Lower lobe of right lung (tissue), 2 donors: Measurements from ENCODE around the gene RAD51B. TPM values are rescaled to one million over a fixed set of nuclear protein-coding genes. Genes with fewer than 3 reads are reported as not detected.

Source experiments
- ATAC-seq, 2 donors: fragments of 200-7000 bp; cut with Tn5 transposase; one replicate each; pipeline ENCODE4 v1.9.1; 2020 to 2022; ENCODE audit warnings: mild to moderate bottlenecking in 2 of 2, moderate library complexity in 2 of 2
- DNase-seq: peaks from one replicate; pipeline ENCODE4 v3.0.0-alpha.2; 2020
- H3K27ac ChIP-seq: fragments of 200-600 bp; one replicate; pipeline ENCODE4 v1.8.0; 2022
- H3K27me3 ChIP-seq: fragments of 200-600 bp; one replicate; pipeline ENCODE4 v1.8.0; 2022; ENCODE audit warnings: low read depth
- H3K36me3 ChIP-seq: fragments of 200-600 bp; one replicate; pipeline ENCODE4 v1.8.0; 2022; ENCODE audit warnings: mild to moderate bottlenecking
- H3K4me1 ChIP-seq: fragments of 200-600 bp; one replicate; pipeline ENCODE4 v1.8.0; 2022
- H3K4me3 ChIP-seq: fragments of 200-600 bp; one replicate; pipeline ENCODE4 v1.8.0; 2022; ENCODE audit warnings: mild to moderate bottlenecking
- H3K9me3 ChIP-seq: fragments of 200-600 bp; one replicate; pipeline ENCODE4 v1.8.0; 2022
- intact Hi-C: fragments of 100-400 bp; cut with DNase I; formaldehyde crosslinking; loops from one replicate; pipeline ENCODE4 v1.11.0; 2022
- total RNA-seq: library from RNA; stranded (reverse); fragmentation: NEBNext Ultra II Directional; extraction: Animal tissue kit (Norgen Biotek cat#: 25700); gene quantifications from one replicate; pipeline ENCODE4 v1.2.1, GENCODE V29; 2021
- TF ChIP-seq, protein P1 (sequence below): fragments of 200-600 bp; IDR thresholded peaks from one replicate; pipeline ENCODE4 v1.8.0; 2022; ENCODE audit warnings: antibody characterized with exemption, mild to moderate bottlenecking
- donor health status: DM: no; HTN: yes; CAD: no; lungs with severe emphysema.

RAD51B gene
- total RNA-seq, 1 donor from 2014 or later = 22.2 TPM

DNA sequence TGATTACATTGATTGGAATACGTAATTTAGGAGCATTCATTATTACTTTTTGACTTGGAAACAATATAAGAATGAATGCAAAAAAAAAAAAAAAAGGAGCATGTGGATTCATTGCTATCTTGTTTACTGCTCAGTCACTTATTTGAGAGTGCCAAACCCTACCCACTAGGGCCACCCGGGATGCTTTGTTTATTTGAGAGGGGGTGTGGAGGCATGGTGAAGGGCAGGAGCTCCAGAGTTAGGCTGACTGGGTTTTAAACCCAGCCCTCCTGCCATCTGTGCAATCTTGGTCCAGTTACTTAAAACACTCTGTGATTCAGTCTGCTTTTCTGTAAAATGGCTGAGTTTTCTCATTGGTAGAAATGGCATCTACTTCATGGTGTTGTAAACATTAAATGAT is 195.2 kb downstream of the RAD51B start:
- H3K36me3 ChIP-seq = no peaks in the 10 kb centered on the region
- H3K27ac ChIP-seq = no peak overlapping the region
- ATAC-seq (no peak), DNase-seq (no peak)
- TF ChIP-seq, protein P1, sequence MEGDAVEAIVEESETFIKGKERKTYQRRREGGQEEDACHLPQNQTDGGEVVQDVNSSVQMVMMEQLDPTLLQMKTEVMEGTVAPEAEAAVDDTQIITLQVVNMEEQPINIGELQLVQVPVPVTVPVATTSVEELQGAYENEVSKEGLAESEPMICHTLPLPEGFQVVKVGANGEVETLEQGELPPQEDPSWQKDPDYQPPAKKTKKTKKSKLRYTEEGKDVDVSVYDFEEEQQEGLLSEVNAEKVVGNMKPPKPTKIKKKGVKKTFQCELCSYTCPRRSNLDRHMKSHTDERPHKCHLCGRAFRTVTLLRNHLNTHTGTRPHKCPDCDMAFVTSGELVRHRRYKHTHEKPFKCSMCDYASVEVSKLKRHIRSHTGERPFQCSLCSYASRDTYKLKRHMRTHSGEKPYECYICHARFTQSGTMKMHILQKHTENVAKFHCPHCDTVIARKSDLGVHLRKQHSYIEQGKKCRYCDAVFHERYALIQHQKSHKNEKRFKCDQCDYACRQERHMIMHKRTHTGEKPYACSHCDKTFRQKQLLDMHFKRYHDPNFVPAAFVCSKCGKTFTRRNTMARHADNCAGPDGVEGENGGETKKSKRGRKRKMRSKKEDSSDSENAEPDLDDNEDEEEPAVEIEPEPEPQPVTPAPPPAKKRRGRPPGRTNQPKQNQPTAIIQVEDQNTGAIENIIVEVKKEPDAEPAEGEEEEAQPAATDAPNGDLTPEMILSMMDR = no peak
- no peaks in the 10 kb centered on the region for H3K4me1 ChIP-seq
- H3K9me3 ChIP-seq = no peaks in the 10 kb centered on the region
- intact Hi-C loops = no loop called here
- H3K27me3 ChIP-seq = no peaks in the 10 kb centered on the region
- H3K4me3 ChIP-seq = no peak overlapping the region

DNA sequence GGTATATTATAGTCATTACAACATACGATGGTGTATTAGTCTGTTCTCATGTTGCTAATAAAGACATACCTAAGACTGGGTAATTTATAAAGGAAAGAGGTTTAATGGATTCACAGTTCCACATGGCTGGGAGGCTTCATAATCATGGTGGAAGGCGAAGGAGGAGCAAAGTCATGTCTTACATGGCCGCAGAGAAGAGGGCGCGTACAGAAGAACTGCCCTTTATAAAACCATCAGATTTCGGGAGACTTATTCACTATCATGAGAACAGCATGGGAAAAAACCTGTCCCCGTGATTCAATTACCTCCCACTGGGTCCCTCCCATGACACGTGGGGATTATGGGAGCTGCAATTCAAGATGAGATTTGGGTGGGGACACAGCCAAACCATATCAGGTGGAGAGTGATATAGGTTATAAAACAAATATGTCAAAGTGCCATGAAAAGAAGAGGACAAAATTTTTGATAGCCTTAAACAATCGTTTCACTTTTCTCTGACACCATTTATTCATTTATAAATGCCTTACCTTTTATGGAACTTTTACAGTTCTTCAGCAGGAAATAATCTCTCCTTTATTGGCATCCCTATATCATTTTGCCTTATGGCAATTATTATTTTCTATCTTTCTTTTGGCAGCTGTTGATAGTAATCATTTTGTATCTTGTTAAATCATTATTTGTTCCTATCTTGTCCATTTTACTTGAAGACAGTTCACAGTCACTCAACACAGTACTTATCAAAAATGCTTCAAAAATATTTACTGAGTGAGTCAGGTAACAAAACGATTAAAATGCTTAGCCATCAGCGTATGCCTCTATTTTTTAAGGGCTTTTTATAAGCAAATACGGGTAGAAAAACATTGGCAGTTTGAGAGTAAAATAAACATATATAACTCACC is 196.0 kb downstream of the RAD51B start:
- no peaks in the 10 kb centered on the region for H3K9me3 ChIP-seq
- intact Hi-C loops = no loop called here
- no peaks in the 10 kb centered on the region for H3K27me3 ChIP-seq
- DNase-seq = no peak
- H3K4me1 ChIP-seq = no peaks in the 10 kb centered on the region
- no peak for ATAC-seq
- TF ChIP-seq, protein P1 = no peak
- no peaks in the 10 kb centered on the region for H3K36me3 ChIP-seq
- no peak overlapping the region for H3K4me3 ChIP-seq
- no peak overlapping the region for H3K27ac ChIP-seq

DNA sequence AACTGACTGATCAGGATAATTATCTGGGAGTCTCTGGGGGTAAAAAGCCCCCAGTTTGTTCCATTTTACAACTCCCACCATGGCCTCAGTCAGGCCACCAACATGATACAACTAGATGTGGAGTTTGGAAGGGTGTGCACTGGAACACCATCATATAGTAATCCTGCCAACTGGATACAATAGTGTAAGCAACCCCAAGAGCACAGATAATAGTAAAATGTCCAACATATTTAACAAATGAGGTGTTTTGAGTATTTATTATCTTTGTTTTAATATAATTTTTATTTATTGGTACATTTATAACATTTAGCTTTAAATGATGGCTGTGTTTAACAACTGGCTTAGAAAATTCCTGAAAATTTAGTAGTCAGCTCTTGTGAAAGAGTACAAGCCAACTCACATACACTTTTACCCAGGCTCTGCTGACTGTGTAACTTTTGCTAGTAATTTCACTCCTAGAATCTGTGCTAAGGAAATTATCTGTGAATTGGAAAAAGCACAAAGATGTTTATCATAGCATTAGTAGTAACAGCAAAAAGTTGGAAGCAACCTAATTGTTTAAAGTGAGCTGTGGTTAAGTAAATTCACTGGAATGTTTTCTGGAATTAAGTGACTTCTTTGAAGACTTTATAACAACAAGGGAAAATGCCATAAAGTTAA is 196.8 kb downstream of the RAD51B start:
- no peaks in the 10 kb centered on the region for H3K4me1 ChIP-seq
- TF ChIP-seq, protein P1 = no peak
- intact Hi-C loops = no loop called here

DNA sequence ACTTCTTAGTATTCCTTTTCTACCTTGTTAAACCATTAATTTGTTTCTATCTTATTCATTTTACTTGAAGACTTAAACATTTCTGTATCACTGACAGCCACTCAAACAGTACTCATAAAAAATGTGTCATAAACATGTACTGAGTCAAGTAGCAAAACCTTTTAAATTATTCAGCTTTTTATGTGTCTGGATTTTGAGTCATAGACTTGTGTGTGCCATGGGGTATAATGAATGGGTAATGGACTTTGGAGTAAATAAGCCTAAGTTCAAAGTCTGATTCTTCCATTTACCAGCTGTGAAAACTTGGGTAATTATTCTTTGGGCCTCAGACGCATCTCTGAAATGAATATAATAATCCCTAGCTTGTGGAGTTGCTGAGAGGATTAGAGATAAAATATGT is 199.0 kb downstream of the RAD51B start:
- Histone ChIP-seq H3K4me3 (no peak overlapping the region), H3K27ac (no peak overlapping the region), H3K27me3 (no peaks in the 10 kb centered on the region), H3K4me1 (no peaks in the 10 kb centered on the region), H3K36me3 (no peaks in the 10 kb centered on the region), H3K9me3 (peaks cover 3% of the 10 kb centered on the region)
- ATAC-seq = no peak
- TF ChIP-seq, protein P1 = no peak
- intact Hi-C loops = no loop called here
- no peak for DNase-seq

More for the DNA sequence above, 196.8 kb downstream of the RAD51B start:
- ATAC-seq (no peak), DNase-seq (no peak)
- no peaks in the 10 kb centered on the region for H3K36me3 ChIP-seq
- H3K27ac ChIP-seq = no peak overlapping the region
- no peak overlapping the region for H3K4me3 ChIP-seq
- H3K27me3 ChIP-seq = no peaks in the 10 kb centered on the region
- H3K9me3 ChIP-seq = no peaks in the 10 kb centered on the region

DNA sequence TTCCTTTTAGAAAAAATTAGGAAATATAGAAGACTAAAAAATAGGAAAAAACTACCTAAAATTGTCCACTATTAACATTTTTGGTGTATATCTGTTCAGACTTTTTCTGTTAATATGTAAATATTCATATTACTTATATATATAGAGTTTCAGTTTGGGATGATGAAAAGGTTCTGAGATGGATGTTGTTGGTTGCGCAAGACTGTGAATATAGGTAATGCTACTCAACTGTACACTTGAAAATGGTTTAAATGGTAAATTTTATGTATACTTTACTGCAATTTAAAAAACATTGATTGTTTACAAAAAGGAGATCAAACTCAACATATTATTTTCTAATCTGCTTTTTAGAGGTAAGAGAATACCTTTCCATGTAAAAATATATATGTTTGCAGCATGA is 200.9 kb downstream of the RAD51B start:
- intact Hi-C loops = no loop called here
- Histone ChIP-seq H3K27me3 (no peaks in the 10 kb centered on the region), H3K4me1 (no peaks in the 10 kb centered on the region), H3K36me3 (no peaks in the 10 kb centered on the region), H3K27ac (no peak overlapping the region), H3K9me3 (peaks cover 7% of the 10 kb centered on the region), H3K4me3 (no peak overlapping the region)
- DNase-seq (no peak), ATAC-seq (no peak)
- TF ChIP-seq, protein P1 = no peak
